Posterior vena cava (tissue), 2 donors: Measurements from ENCODE around the gene FEM1B. TPM values are rescaled to one million over a fixed set of nuclear protein-coding genes. Genes with fewer than 3 reads are reported as not detected.

Experiments
- DNase-seq: peaks from one replicate; pipeline ENCODE4 v3.0.0-alpha.2; 2020; ENCODE audit warnings: low spot score
- intact Hi-C, 2 donors: fragments of 100-400 bp; cut with DNase I; formaldehyde crosslinking; loops; one replicate each; pipeline versions ENCODE4 v1.14.1 to v1.14.2; 2022 to 2023
- total RNA-seq, 2 donors: library from RNA; stranded (reverse); fragmentation: NEBNext Ultra II Directional; extraction: Animal tissue kit (Norgen Biotek cat#: 25700); gene quantifications; one replicate each; pipeline ENCODE4 v1.2.1, GENCODE V29; 2021
- donor health status: DM: yes; HTN: yes; CAD: no.
- donor health status: DM: yes; HTN: yes; CAD: no.

The FEM1B gene
- total RNA-seq, 2 donors from 2014 or later: 98.5 to 138 TPM

GRCh38 chr15:68252925-68253534, 24.5 kb upstream of the FEM1B start:
- no peak for DNase-seq
- intact Hi-C loops: loop anchor here in 1 of 2 donors (5.0 kb wide), 1 partner anchor 34 kb away; no protein-coding TSS in a partner anchor

GRCh38 chr15:68256675-68257450, 20.7 kb upstream of the FEM1B start:
- intact Hi-C loops: loop anchor here in 1 of 2 donors (5.0 kb wide), 1 partner anchor 50 kb away; no protein-coding TSS in a partner anchor
- DNase-seq: peak; percentile 96

- intact Hi-C loops: loop anchor here in 1 of 2 donors (5.0 kb wide), 1 partner anchor 49 kb away; no protein-coding TSS in a partner anchor
- DNase-seq: no peak
Measured at GRCh38 chr15:68258692-68259091, 18.9 kb upstream of the FEM1B start.

GRCh38 chr15:68259883-68260282, 17.7 kb upstream of the FEM1B start:
- no peak for DNase-seq
- intact Hi-C loops: loop anchor here in 1 of 2 donors (5.0 kb wide), 1 partner anchor 47 kb away; no protein-coding TSS in a partner anchor

GRCh38 chr15:68261241-68261640, 16.3 kb upstream of the FEM1B start:
- DNase-seq: no peak
- intact Hi-C loops: no loop called here

GRCh38 chr15:68261980-68262379, 15.6 kb upstream of the FEM1B start:
- intact Hi-C loops: no loop called here
- no peak for DNase-seq

GRCh38 chr15:68262514-68263356, 14.8 kb upstream of the FEM1B start:
- no peak for DNase-seq
- intact Hi-C loops: no loop called here

GRCh38 chr15:68264282-68264681, 13.3 kb upstream of the FEM1B start:
- intact Hi-C loops: no loop called here
- DNase-seq: no peak

GRCh38 chr15:68265081-68265480, 12.5 kb upstream of the FEM1B start:
- no peak for DNase-seq
- intact Hi-C loops: no loop called here

- intact Hi-C loops: no loop called here
Measured at GRCh38 chr15:68265674-68266073, 11.9 kb upstream of the FEM1B start.

GRCh38 chr15:68268405-68268804, 9.1 kb upstream of the FEM1B start:
- intact Hi-C loops: no loop called here
- DNase-seq: no peak

More at GRCh38 chr15:68265674-68266073, 11.9 kb upstream of the FEM1B start:
- no peak for DNase-seq

GRCh38 chr15:68271854-68272471, 5.6 kb upstream of the FEM1B start:
- intact Hi-C loops: no loop called here
- peak; percentile 75 for DNase-seq

GRCh38 chr15:68272721-68273271, 4.7 kb upstream of the FEM1B start:
- intact Hi-C loops: no loop called here
- DNase-seq: no peak

GRCh38 chr15:68274201-68274848, 3.2 kb upstream of the FEM1B start:
- intact Hi-C loops: no loop called here

GRCh38 chr15:68275165-68275746, 2.3 kb upstream of the FEM1B start:
- intact Hi-C loops: no loop called here
- DNase-seq: no peak

More at GRCh38 chr15:68274201-68274848, 3.2 kb upstream of the FEM1B start:
- DNase-seq: no peak

GRCh38 chr15:68276668-68277067, 877 bp upstream of the FEM1B start:
- intact Hi-C loops: no loop called here
- no peak for DNase-seq

- DNase-seq: no peak
- intact Hi-C loops: no loop called here
Measured at GRCh38 chr15:68277131-68277602, 378 bp upstream of the FEM1B start.

GRCh38 chr15:68278345-68278594, 725 bp downstream of the FEM1B start:
- DNase-seq: peak; percentile 91
- intact Hi-C loops: no loop called here
